ENCODE results near the gene ARSG. TPM values are rescaled to one million over a fixed set of nuclear protein-coding genes. Genes with fewer than 3 reads are reported as not detected.
A peak's percentile ranks its signal among the peaks of the same experiment; 100 is the strongest.
"Not testable (repeated sequence)": the region's sequence is repeated elsewhere in the genome, so short reads cannot be mapped to it uniquely, and the experiment has no call there.

Gene ARSG
- total RNA-seq, 2 donors from 2014 or later: 3.1 to 3.6 TPM

GRCh38 chr17:68399638-68400403 lies 108.5 kb downstream of the ARSG start:
- H3K27me3 ChIP-seq: no peaks in the 10 kb centered on the region
- H3K4me1 ChIP-seq: peaks cover 0 to 11% of the 10 kb centered on the region in 2 donors
- peak overlapping the region in 1 of 2 donors; percentile 3 for H3K27ac ChIP-seq
- no peak for TF ChIP-seq CTCF (IDR thresholded peaks at IDR 0.05)
- H3K36me3 ChIP-seq: no peaks in the 10 kb centered on the region
- no peak for DNase-seq (ENCODE audit: low spot score)
- H3K9me3 ChIP-seq: peaks cover 0 to 2% of the 10 kb centered on the region in 2 donors
- H3K4me3 ChIP-seq: no peak overlapping the region

GRCh38 chr17:68400404-68400735 lies 109.1 kb downstream of the ARSG start:
- peaks cover 0 to 6% of the 10 kb centered on the region in 2 donors for H3K9me3 ChIP-seq
- peaks cover 0 to 11% of the 10 kb centered on the region in 2 donors for H3K4me1 ChIP-seq
- no peak overlapping the region for H3K4me3 ChIP-seq
- H3K27ac ChIP-seq: no peak overlapping the region
- no peak for DNase-seq (ENCODE audit: low spot score)
- no peak for TF ChIP-seq CTCF (IDR thresholded peaks at IDR 0.05)
- H3K27me3 ChIP-seq: no peaks in the 10 kb centered on the region
- H3K36me3 ChIP-seq: no peaks in the 10 kb centered on the region

GRCh38 chr17:68401288-68401687 lies 110.0 kb downstream of the ARSG start:
- Histone ChIP-seq H3K27ac (no peak overlapping the region), H3K4me3 (no peak overlapping the region), H3K27me3 (no peaks in the 10 kb centered on the region), H3K4me1 (peaks cover 0 to 11% of the 10 kb centered on the region in 2 donors), H3K9me3 (peaks cover 0 to 15% of the 10 kb centered on the region in 2 donors), H3K36me3 (no peaks in the 10 kb centered on the region)
- TF ChIP-seq CTCF (IDR thresholded peaks at IDR 0.05): no peak
- no peak for DNase-seq (ENCODE audit: low spot score)

GRCh38 chr17:68403122-68403521 lies 111.8 kb downstream of the ARSG start:
- H3K4me3 ChIP-seq: no peak overlapping the region
- no peaks in the 10 kb centered on the region for H3K36me3 ChIP-seq
- H3K4me1 ChIP-seq: peaks cover 0 to 11% of the 10 kb centered on the region in 2 donors
- H3K27me3 ChIP-seq: no peaks in the 10 kb centered on the region
- no peak for DNase-seq (ENCODE audit: low spot score)
- TF ChIP-seq CTCF (IDR thresholded peaks at IDR 0.05): no peak
- H3K27ac ChIP-seq: no peak overlapping the region
- peaks cover 0 to 26% of the 10 kb centered on the region in 2 donors for H3K9me3 ChIP-seq

- H3K36me3 ChIP-seq; H3K27me3 ChIP-seq; H3K4me1 ChIP-seq; H3K27ac ChIP-seq; DNase-seq (ENCODE audit: low spot score); H3K4me3 ChIP-seq: not testable (repeated sequence)
- H3K9me3 ChIP-seq: peaks cover 0 to 26% of the 10 kb centered on the region in 2 donors
Observed at GRCh38 chr17:68403837-68404236, 112.5 kb downstream of the ARSG start.

GRCh38 chr17:68407656-68408055 lies 116.4 kb downstream of the ARSG start:
- H3K9me3 ChIP-seq: peaks cover 0 to 26% of the 10 kb centered on the region in 2 donors
- DNase-seq (ENCODE audit: low spot score); H3K4me3 ChIP-seq; H3K36me3 ChIP-seq; H3K4me1 ChIP-seq; H3K27me3 ChIP-seq; H3K27ac ChIP-seq: not testable (repeated sequence)

- not testable (repeated sequence) for H3K27ac ChIP-seq; DNase-seq (ENCODE audit: low spot score); H3K27me3 ChIP-seq; H3K36me3 ChIP-seq; H3K4me1 ChIP-seq
- Histone ChIP-seq H3K9me3 (peaks cover 0 to 26% of the 10 kb centered on the region in 2 donors), H3K4me3 (peak overlapping the region; percentile 32 to 44)
Observed at GRCh38 chr17:68413597-68414560, 122.6 kb downstream of the ARSG start.

- not testable (repeated sequence) for H3K27me3 ChIP-seq; H3K27ac ChIP-seq; DNase-seq (ENCODE audit: low spot score); H3K4me3 ChIP-seq; H3K4me1 ChIP-seq
- H3K9me3 ChIP-seq: peaks cover 0 to 26% of the 10 kb centered on the region in 2 donors
- H3K36me3 ChIP-seq: peaks cover 10% of the 10 kb centered on the region
Observed at GRCh38 chr17:68414901-68415300, 123.6 kb downstream of the ARSG start.
